Upper lobe of left lung (tissue), 4 donors: ENCODE data around the gene LIPC.

Experiments used
- EP300 ChIP-seq, 4 donors: sonication (generic); formaldehyde crosslinking; IDR thresholded peaks; one replicate each; pipeline ENCODE4 v1.5.1; 2017; ENCODE audit warnings: antibody characterized with exemption in 4 of 4, control low read depth in 2 of 4
- POLR2A ChIP-seq, 4 donors: fragments of 450-650 bp; IDR thresholded peaks; one replicate each; pipeline ENCODE4 v1.5.1; 2016 to 2017; ENCODE audit warnings: antibody characterized with exemption in 4 of 4, mild to moderate bottlenecking in 2 of 4
- TF ChIP-seq, protein P1 (sequence below), 6 experiments: fragments of 450-650 bp in 4 of 6; fragments of 200-600 bp in 2 of 6; sonication (generic) in 2 of 6; IDR thresholded peaks; one replicate each; pipeline ENCODE4 v1.5.1; 2016 to 2019; ENCODE audit warnings: antibody characterized with exemption in 6 of 6

GRCh38 chr15:58424722-58425121 lies 7.1 kb upstream of the LIPC start:
- TF ChIP-seq, protein P1, sequence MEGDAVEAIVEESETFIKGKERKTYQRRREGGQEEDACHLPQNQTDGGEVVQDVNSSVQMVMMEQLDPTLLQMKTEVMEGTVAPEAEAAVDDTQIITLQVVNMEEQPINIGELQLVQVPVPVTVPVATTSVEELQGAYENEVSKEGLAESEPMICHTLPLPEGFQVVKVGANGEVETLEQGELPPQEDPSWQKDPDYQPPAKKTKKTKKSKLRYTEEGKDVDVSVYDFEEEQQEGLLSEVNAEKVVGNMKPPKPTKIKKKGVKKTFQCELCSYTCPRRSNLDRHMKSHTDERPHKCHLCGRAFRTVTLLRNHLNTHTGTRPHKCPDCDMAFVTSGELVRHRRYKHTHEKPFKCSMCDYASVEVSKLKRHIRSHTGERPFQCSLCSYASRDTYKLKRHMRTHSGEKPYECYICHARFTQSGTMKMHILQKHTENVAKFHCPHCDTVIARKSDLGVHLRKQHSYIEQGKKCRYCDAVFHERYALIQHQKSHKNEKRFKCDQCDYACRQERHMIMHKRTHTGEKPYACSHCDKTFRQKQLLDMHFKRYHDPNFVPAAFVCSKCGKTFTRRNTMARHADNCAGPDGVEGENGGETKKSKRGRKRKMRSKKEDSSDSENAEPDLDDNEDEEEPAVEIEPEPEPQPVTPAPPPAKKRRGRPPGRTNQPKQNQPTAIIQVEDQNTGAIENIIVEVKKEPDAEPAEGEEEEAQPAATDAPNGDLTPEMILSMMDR (IDR thresholded peaks at IDR 0.05): no peak
- TF ChIP-seq POLR2A (IDR thresholded peaks at IDR 0.05): no peak
- no peak for TF ChIP-seq EP300 (IDR thresholded peaks at IDR 0.05)
